NT2/D1 (cell line): Measurements from ENCODE around the gene SIGLEC6.

ENCODE experiments used
- SUZ12 ChIP-seq: IDR thresholded peaks from 2 replicates; pipeline ENCODE4 v1.6.1; 2011; ENCODE audit not compliant: insufficient read length, insufficient read depth; ENCODE audit errors: extremely low read depth
- YY1 ChIP-seq: IDR thresholded peaks from 2 replicates; pipeline ENCODE4 v1.6.1; 2011; ENCODE audit not compliant: insufficient read length, insufficient read depth

DNA sequence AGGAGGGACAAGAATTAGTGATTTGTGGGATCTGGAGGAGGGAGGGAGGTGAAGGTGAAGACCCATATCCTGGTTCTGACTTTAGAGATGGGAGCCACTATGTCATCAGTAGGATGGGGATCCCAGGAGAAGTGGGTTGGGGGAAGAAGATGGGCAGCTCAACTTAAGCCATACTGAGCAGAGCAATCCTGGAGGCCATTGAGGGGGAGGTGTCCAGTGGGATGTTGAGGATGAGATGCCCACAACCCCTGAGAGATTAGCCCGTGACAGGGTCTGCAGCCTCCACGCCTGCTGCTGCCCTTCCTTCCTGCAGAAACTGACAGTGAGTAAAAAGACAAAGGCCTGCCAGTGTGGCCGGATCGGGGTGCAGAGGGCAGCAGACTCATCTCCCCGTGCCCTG lies 11.2 kb upstream of the SIGLEC6 start:
- TF ChIP-seq SUZ12, result no peak
- no peak for TF ChIP-seq YY1
